ENCODE results near the gene C17orf78. TPM values are rescaled to one million over a fixed set of nuclear protein-coding genes. Genes with fewer than 3 reads are reported as not detected.
"Not testable (repeated sequence)": the region's sequence is repeated elsewhere in the genome, so short reads cannot be mapped to it uniquely, and the experiment has no call there.

The C17orf78 gene
- total RNA-seq, 1 donor from 2014 or later, result not detected

GRCh38 chr17:37405955-37406634, 30.3 kb downstream of the C17orf78 start:
- peak overlapping the region; percentile 93 for H3K27ac Mint-ChIP-seq (ENCODE audit: unreplicated experiment)
- TF ChIP-seq, protein P1, sequence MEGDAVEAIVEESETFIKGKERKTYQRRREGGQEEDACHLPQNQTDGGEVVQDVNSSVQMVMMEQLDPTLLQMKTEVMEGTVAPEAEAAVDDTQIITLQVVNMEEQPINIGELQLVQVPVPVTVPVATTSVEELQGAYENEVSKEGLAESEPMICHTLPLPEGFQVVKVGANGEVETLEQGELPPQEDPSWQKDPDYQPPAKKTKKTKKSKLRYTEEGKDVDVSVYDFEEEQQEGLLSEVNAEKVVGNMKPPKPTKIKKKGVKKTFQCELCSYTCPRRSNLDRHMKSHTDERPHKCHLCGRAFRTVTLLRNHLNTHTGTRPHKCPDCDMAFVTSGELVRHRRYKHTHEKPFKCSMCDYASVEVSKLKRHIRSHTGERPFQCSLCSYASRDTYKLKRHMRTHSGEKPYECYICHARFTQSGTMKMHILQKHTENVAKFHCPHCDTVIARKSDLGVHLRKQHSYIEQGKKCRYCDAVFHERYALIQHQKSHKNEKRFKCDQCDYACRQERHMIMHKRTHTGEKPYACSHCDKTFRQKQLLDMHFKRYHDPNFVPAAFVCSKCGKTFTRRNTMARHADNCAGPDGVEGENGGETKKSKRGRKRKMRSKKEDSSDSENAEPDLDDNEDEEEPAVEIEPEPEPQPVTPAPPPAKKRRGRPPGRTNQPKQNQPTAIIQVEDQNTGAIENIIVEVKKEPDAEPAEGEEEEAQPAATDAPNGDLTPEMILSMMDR (IDR thresholded peaks at IDR 0.05; ENCODE audit: partially characterized antibody, unreplicated experiment), result no peak
- peak overlapping the region; percentile 98 for H3K4me3 Mint-ChIP-seq (ENCODE audit: unreplicated experiment)
- peaks cover 1% of the 10 kb centered on the region for H3K9me3 Mint-ChIP-seq (ENCODE audit: unreplicated experiment)
- H3K27me3 Mint-ChIP-seq (ENCODE audit: unreplicated experiment), result peaks cover 5% of the 10 kb centered on the region
- no peak for DNase-seq
- peaks cover 2% of the 10 kb centered on the region for H3K4me1 Mint-ChIP-seq (ENCODE audit: low read depth, unreplicated experiment)
- H3K36me3 Mint-ChIP-seq (ENCODE audit: unreplicated experiment), result no peaks in the 10 kb centered on the region

GRCh38 chr17:37406635-37407461, 31.1 kb downstream of the C17orf78 start, which contains the start of the genes ACACA and TADA2A:
Gene ACACA, minus strand, starts transcription at chr17:37406836. Its CDS starts 537 bp downstream, at chr17:37406299.
Gene TADA2A, plus strand, starts transcription at chr17:37406886. Its CDS starts 4,480 bp downstream, at chr17:37411366.
- peak within 1 kb of the TSS; percentile 98 for H3K4me3 Mint-ChIP-seq (ENCODE audit: unreplicated experiment)
- peaks cover 1% of the 10 kb centered on the region for H3K9me3 Mint-ChIP-seq (ENCODE audit: unreplicated experiment)
- peak within 1 kb of the TSS; percentile 93 for H3K27ac Mint-ChIP-seq (ENCODE audit: unreplicated experiment)
- H3K4me1 Mint-ChIP-seq (ENCODE audit: low read depth, unreplicated experiment), result peaks cover 2% of the 10 kb centered on the region
- H3K36me3 Mint-ChIP-seq (ENCODE audit: unreplicated experiment), result no peaks in the 10 kb centered on the region
- TF ChIP-seq, protein P1 (IDR thresholded peaks at IDR 0.05; ENCODE audit: partially characterized antibody, unreplicated experiment), result no peak
- peak; percentile 78 for DNase-seq
- H3K27me3 Mint-ChIP-seq (ENCODE audit: unreplicated experiment), result peaks cover 5% of the 10 kb centered on the region

GRCh38 chr17:37408145-37408479, 32.3 kb downstream of the C17orf78 start:
- not testable (repeated sequence) for H3K27ac Mint-ChIP-seq (ENCODE audit: unreplicated experiment); DNase-seq

DNA sequence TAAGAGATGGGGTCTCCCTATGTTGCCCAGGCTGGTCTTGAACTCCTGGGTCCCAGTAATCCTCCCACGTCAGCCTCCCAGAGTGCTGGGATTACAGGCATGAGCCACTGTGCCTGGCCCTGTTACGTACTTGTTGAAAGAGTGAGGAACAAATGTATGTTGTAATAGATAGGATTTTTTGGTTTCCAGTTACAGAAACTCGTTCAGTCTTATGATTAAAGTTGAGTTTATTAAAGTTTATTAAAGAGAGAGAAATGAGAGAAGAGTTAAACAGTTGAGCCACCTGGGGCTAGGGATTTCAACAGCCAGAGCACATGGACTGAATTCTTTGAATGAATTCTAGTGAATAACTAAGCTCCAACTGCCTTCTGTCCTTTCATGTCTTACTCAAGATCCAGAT, 34.6 kb downstream of the C17orf78 start:
- peaks cover 5% of the 10 kb centered on the region for H3K27me3 Mint-ChIP-seq (ENCODE audit: unreplicated experiment)
- no peak for DNase-seq
- peaks cover 2% of the 10 kb centered on the region for H3K4me1 Mint-ChIP-seq (ENCODE audit: low read depth, unreplicated experiment)
- H3K27ac Mint-ChIP-seq (ENCODE audit: unreplicated experiment), result no peak overlapping the region
- no peaks in the 10 kb centered on the region for H3K36me3 Mint-ChIP-seq (ENCODE audit: unreplicated experiment)
- no peak overlapping the region for H3K4me3 Mint-ChIP-seq (ENCODE audit: unreplicated experiment)
- H3K9me3 Mint-ChIP-seq (ENCODE audit: unreplicated experiment), result peaks cover 1% of the 10 kb centered on the region
- TF ChIP-seq, protein P1 (IDR thresholded peaks at IDR 0.05; ENCODE audit: partially characterized antibody, unreplicated experiment), result no peak

More at GRCh38 chr17:37408145-37408479, 32.3 kb downstream of the C17orf78 start:
- not testable (repeated sequence) for H3K27me3 Mint-ChIP-seq (ENCODE audit: unreplicated experiment); H3K4me1 Mint-ChIP-seq (ENCODE audit: low read depth, unreplicated experiment); H3K36me3 Mint-ChIP-seq (ENCODE audit: unreplicated experiment); H3K9me3 Mint-ChIP-seq (ENCODE audit: unreplicated experiment)
- peak overlapping the region; percentile 91 for H3K4me3 Mint-ChIP-seq (ENCODE audit: unreplicated experiment)

DNA sequence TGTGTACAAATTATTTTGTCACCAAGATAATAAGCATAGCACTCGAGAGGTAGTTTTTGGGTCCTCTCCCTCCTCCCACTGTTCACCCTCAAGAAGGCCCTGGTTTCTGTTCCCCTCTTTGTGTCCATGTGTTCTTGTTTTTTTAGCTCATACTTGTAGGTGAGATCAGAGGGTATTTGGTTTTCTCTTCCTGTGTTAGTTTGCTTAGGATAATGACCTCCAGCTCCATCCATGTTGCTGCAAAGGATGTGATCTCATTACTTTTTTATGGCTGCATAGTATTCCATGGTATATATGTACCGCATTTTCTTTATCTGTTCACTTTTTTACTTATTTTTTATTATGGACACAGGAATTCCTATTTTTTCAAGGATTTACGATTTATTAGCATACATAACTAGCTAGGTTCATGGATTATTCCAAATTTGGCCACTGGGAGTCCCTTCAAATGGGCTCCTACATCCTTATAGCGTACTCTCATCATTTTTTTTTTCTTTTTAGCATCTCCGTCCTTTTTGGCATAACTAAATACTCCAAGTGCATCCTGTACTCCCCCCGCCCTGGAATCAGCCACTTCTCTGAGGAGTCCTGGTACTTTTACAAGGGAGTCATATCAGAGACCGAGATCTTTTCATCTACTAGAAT, 38.2 kb downstream of the C17orf78 start:
- H3K4me3 Mint-ChIP-seq (ENCODE audit: unreplicated experiment), result no peak overlapping the region
- H3K27ac Mint-ChIP-seq (ENCODE audit: unreplicated experiment), result no peak overlapping the region
- TF ChIP-seq, protein P1 (IDR thresholded peaks at IDR 0.05; ENCODE audit: partially characterized antibody, unreplicated experiment), result peak; percentile 26
- H3K27me3 Mint-ChIP-seq (ENCODE audit: unreplicated experiment), result no peaks in the 10 kb centered on the region
- no peak for DNase-seq
- no peaks in the 10 kb centered on the region for H3K9me3 Mint-ChIP-seq (ENCODE audit: unreplicated experiment)
- no peaks in the 10 kb centered on the region for H3K4me1 Mint-ChIP-seq (ENCODE audit: low read depth, unreplicated experiment)
- H3K36me3 Mint-ChIP-seq (ENCODE audit: unreplicated experiment), result no peaks in the 10 kb centered on the region

Data from glutamatergic neuron (in vitro differentiated cells).